ENCODE results near the gene MSI2.

DNA sequence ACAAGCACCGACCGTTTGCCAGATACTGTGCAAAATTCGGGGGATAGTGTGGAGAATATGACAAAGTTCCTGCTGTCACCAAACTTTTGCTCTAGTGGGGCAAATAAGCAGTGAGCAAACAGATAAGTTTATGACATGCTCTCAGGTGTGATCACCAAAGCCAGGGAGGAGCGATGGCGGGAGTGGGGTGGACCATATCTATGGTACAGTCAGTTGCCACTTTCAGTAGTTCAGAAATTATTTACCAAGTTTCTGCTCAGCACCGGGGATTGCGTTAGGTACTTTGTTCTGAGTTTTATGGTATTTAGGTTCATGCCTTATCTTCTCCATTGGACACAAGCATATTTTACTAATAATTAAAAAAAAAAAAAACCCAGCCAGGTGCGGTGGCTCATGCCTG is 11.9 kb downstream of the MSI2 start:
- TF ChIP-seq, protein P1, sequence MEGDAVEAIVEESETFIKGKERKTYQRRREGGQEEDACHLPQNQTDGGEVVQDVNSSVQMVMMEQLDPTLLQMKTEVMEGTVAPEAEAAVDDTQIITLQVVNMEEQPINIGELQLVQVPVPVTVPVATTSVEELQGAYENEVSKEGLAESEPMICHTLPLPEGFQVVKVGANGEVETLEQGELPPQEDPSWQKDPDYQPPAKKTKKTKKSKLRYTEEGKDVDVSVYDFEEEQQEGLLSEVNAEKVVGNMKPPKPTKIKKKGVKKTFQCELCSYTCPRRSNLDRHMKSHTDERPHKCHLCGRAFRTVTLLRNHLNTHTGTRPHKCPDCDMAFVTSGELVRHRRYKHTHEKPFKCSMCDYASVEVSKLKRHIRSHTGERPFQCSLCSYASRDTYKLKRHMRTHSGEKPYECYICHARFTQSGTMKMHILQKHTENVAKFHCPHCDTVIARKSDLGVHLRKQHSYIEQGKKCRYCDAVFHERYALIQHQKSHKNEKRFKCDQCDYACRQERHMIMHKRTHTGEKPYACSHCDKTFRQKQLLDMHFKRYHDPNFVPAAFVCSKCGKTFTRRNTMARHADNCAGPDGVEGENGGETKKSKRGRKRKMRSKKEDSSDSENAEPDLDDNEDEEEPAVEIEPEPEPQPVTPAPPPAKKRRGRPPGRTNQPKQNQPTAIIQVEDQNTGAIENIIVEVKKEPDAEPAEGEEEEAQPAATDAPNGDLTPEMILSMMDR (conservative IDR thresholded peaks at IDR 0.05; ENCODE audit: low read length): no peak
- TF ChIP-seq EZH2phosphoT487 (IDR thresholded peaks at IDR 0.05; ENCODE audit: borderline replicate concordance, low read depth, low read length): no peak
